Loucy (cell line): ENCODE data around the gene CERS6.

Experiments
- CTCF ChIP-seq: fragments of 200-600 bp; sonication (generic); conservative IDR thresholded peaks from 2 replicates; pipeline ENCODE4 v1.5.1; 2014; ENCODE audit warnings: mild to moderate bottlenecking, antibody characterized with exemption, low read length
- EZH2phosphoT487 ChIP-seq: fragments of 200-600 bp; IDR thresholded peaks from 2 replicates; pipeline ENCODE4 v1.6.1; 2018; ENCODE audit warnings: antibody characterized with exemption, mild to moderate bottlenecking, moderate library complexity, borderline replicate concordance

- TF ChIP-seq CTCF (no peak), EZH2phosphoT487 (no peak)
These were observed 280.8 kb downstream of the CERS6 start for GRCh38 chr2:168736649-168737445.
